Measurements from ENCODE around the gene MOV10.

The MOV10 gene

GRCh38 chr1:112729909-112730308 is 55.5 kb downstream of the MOV10 start:
- Mint-ChIP-seq H3K4me3 (no peak overlapping the region), H3K27me3 (ENCODE audit: low read depth, poor library complexity) (peaks cover 18% of the 10 kb centered on the region), H3K36me3 (ENCODE audit: low read depth) (no peaks in the 10 kb centered on the region), H3K9me3 (no peaks in the 10 kb centered on the region), H3K27ac (no peak overlapping the region), H3K4me1 (peaks cover 47% of the 10 kb centered on the region)
- no peak for TF ChIP-seq CTCF (IDR thresholded peaks at IDR 0.05)
- DNase-seq, result no peak

- Mint-ChIP-seq H3K4me3 (no peak overlapping the region), H3K4me1 (peaks cover 36% of the 10 kb centered on the region), H3K27me3 (ENCODE audit: low read depth, poor library complexity) (peaks cover 19% of the 10 kb centered on the region), H3K27ac (no peak overlapping the region), H3K9me3 (no peaks in the 10 kb centered on the region), H3K36me3 (ENCODE audit: low read depth) (no peaks in the 10 kb centered on the region)
- no peak for DNase-seq
- TF ChIP-seq CTCF (IDR thresholded peaks at IDR 0.05), result no peak
Measured at GRCh38 chr1:112731451-112731850, 57.0 kb downstream of the MOV10 start.

GRCh38 chr1:112735752-112736151 is 61.3 kb downstream of the MOV10 start:
- Mint-ChIP-seq H3K36me3 (ENCODE audit: low read depth) (no peaks in the 10 kb centered on the region), H3K4me1 (peaks cover 9% of the 10 kb centered on the region), H3K27me3 (ENCODE audit: low read depth, poor library complexity) (peaks cover 32% of the 10 kb centered on the region), H3K27ac (no peak overlapping the region), H3K9me3 (no peaks in the 10 kb centered on the region), H3K4me3 (no peak overlapping the region)
- TF ChIP-seq CTCF (IDR thresholded peaks at IDR 0.05), result no peak
- DNase-seq, result no peak

GRCh38 chr1:112737573-112737972 is 63.1 kb downstream of the MOV10 start:
- H3K36me3 Mint-ChIP-seq (ENCODE audit: low read depth), result no peaks in the 10 kb centered on the region
- H3K9me3 Mint-ChIP-seq, result peaks cover 12% of the 10 kb centered on the region
- no peak overlapping the region for H3K4me3 Mint-ChIP-seq
- peaks cover 9% of the 10 kb centered on the region for H3K4me1 Mint-ChIP-seq
- TF ChIP-seq CTCF (IDR thresholded peaks at IDR 0.05), result no peak
- no peak for DNase-seq
- H3K27me3 Mint-ChIP-seq (ENCODE audit: low read depth, poor library complexity), result peaks cover 45% of the 10 kb centered on the region
- H3K27ac Mint-ChIP-seq, result no peak overlapping the region

- Mint-ChIP-seq H3K4me3 (no peak overlapping the region), H3K27ac (no peak overlapping the region), H3K36me3 (ENCODE audit: low read depth) (peaks cover 9% of the 10 kb centered on the region), H3K4me1 (no peaks in the 10 kb centered on the region), H3K9me3 (peaks cover 34% of the 10 kb centered on the region), H3K27me3 (ENCODE audit: low read depth, poor library complexity) (peaks cover 76% of the 10 kb centered on the region)
- no peak for TF ChIP-seq CTCF (IDR thresholded peaks at IDR 0.05)
- no peak for DNase-seq
Measured at GRCh38 chr1:112743174-112744008, 68.9 kb downstream of the MOV10 start.

All from nephron progenitor cell (in vitro differentiated cells).